Fibroblast of lung (primary cell): Measurements from ENCODE around the gene ATXN1L.

Source experiments
- EZH2 ChIP-seq: IDR thresholded peaks from 2 replicates; pipeline ENCODE4 v1.5.1; 2012; ENCODE audit warnings: low read length, control low read depth, mild to moderate bottlenecking; ENCODE audit errors: missing control alignments
- TF ChIP-seq, protein P1 (sequence below), 2 donors: IDR thresholded peaks in 1 of 2; conservative IDR thresholded peaks in 1 of 2; 1 replicate in 1 of 2; 2 replicates in 1 of 2; pipeline ENCODE4 v1.5.1; 2011 to 2012; ENCODE audit warnings: low read length in 2 of 2, control low read depth in 1 of 2, inconsistent platforms in 1 of 2, low read depth in 1 of 2, mild to moderate bottlenecking in 1 of 2

DNA sequence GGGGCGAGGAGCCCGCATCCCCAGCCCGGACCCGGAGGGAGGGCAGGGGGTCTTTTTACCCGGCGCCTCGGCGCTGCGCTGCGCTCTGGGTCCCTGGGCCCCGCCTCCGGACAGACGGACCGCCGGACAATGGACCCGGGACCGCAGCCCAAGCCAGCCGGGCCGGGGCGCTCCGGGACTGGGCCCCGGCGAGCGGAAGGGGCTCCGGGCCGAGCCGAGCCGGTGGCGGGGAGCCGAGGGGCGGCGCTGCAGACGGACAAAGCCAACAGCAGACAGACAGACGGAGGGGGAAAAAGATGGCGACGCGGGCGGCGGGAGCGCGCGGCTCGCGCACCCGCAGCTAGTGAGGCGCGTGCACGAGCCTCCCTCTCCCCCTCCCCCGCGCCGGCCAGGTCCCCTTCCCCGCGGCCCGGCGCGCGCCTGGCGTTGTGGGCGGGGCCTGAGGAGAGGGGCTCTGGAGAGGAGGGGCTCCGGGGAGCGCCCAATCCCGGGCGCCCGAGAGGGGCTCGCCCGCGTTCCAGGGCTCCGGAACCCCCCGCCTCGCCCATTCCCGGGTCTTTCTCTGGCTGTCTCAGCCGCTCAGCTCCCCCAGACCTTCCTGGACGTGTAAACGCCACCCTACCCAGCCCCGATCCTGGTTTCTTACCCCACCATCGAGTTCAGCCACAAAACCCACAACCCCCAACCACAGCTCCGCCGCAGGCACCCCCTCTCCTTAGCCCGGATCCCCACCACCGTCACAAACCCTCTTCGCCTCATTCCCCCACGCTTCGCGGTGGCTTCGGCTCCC is 38.3 kb downstream of the ATXN1L start, which contains the start of gene ZNF821:
- TF ChIP-seq, protein P1, sequence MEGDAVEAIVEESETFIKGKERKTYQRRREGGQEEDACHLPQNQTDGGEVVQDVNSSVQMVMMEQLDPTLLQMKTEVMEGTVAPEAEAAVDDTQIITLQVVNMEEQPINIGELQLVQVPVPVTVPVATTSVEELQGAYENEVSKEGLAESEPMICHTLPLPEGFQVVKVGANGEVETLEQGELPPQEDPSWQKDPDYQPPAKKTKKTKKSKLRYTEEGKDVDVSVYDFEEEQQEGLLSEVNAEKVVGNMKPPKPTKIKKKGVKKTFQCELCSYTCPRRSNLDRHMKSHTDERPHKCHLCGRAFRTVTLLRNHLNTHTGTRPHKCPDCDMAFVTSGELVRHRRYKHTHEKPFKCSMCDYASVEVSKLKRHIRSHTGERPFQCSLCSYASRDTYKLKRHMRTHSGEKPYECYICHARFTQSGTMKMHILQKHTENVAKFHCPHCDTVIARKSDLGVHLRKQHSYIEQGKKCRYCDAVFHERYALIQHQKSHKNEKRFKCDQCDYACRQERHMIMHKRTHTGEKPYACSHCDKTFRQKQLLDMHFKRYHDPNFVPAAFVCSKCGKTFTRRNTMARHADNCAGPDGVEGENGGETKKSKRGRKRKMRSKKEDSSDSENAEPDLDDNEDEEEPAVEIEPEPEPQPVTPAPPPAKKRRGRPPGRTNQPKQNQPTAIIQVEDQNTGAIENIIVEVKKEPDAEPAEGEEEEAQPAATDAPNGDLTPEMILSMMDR (conservative IDR thresholded peaks at IDR 0.05 in 1 of 2, IDR thresholded peaks at IDR 0.05 in 1 of 2; ENCODE audit: low read depth in 1 of 2, low read length in 2 of 2): no peak
- TF ChIP-seq EZH2: no peak
